Right kidney (tissue), 1 donor: ENCODE data around the gene TTLL5.

Source experiments
- DNase-seq: peaks from one replicate; pipeline ENCODE4 v3.0.0-alpha.2; 2016

TTLL5 gene

DNA sequence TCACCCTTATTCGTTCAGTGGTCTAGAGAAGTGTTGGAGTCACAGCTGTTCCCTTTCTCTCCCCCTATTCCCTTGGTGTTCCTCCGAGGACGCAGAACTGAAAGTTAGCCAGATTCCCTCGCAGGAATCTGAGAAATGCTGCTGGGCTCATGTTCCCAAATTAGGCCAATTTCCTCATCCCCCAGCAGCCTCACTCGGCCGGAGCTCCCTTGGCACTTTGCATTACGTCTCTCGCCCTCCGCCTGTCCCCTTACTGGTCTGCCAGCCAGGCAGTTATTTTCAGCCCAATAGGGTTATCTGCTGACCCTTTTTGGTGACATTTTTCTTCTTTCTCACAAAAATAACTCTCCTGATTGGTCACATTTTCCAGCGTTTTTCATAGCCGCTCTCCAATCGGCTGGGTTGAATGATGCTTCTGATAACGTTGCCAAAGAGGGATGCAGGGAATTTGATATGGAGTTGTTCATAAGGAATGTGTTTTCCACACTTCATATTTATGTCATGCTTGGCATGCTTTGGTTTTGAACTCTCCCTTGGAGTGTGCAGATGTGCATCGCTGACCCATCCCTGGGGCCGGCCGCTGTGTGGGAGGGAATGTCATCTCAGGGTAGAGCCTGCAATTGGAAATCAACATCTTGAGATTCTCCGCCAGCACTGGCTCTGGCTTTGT lies 334.5 kb downstream of the TTLL5 start:
- peak; percentile 25 for DNase-seq

DNA sequence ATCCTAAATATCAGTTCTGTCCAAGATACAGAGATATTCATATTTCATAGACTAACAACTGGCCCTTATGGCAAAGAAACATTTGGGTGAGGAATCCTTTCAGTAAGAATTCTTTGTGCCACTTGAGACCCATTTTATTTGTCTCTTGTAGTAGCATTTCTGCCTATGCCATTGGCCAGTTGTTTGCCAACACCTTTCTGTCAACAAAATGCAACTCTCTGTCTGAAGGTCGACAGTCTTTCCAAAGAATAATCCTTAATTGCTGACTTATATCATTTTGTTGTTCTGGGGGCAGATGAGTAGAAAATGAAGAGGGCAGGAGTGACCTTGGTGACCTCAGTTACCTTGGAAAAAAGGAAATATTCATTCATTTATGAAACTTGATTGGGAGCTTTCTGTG lies 335.4 kb downstream of the TTLL5 start:
- DNase-seq = no peak

GRCh38 chr14:75999511-76000190 lies 338.6 kb downstream of the TTLL5 start:
- no peak for DNase-seq

DNA sequence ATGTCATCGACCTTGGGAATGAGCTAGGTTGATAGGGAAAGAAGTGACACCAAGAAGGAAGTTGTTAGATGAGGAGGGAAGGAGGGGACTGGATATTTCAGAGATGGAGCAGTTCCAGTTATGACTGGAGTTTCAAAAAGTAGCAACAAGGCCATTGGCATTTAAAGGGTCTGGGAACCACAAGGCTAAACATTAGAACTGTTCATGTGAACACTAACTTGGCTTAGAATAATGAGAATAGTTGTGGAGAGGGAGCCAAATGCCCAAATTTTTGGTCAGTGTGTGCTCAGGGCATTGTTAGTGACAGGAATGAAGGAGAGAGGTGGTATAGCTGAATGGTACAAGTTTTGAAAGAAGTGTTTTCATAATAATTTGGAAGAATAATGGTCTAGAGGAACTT lies 341.3 kb downstream of the TTLL5 start:
- no peak for DNase-seq
